ENCODE results near the gene C1orf74.

- TF ChIP-seq CTCF (IDR thresholded peaks at IDR 0.05 in 8 of 11, conservative IDR thresholded peaks at IDR 0.05 in 3 of 11) = peak in 1 of 11 experiments; percentile 18
- no peak for TF ChIP-seq POLR2A (IDR thresholded peaks at IDR 0.05)
Observed at GRCh38 chr1:209746451-209747165, 37.8 kb downstream of the C1orf74 start.
